Left ventricle myocardium inferior (tissue), 1 donor: Measurements from ENCODE around the gene FOXK1. TPM values are rescaled to one million over a fixed set of nuclear protein-coding genes. Genes with fewer than 3 reads are reported as not detected.
A peak's percentile ranks its signal among the peaks of the same experiment; 100 is the strongest.

ENCODE experiments used
- DNase-seq: peaks from one replicate; pipeline ENCODE4 v3.0.0-alpha.2; 2020
- H3K27ac ChIP-seq: fragments of 200-600 bp; replicated peaks from 2 replicates; pipeline ENCODE4 v1.8.0; 2021
- H3K27me3 ChIP-seq: fragments of 200-600 bp; 2 replicates; pipeline ENCODE4 v1.8.0; 2021; ENCODE audit warnings: low read depth
- H3K36me3 ChIP-seq: fragments of 200-600 bp; 2 replicates; pipeline ENCODE4 v1.8.0; 2021
- H3K4me1 ChIP-seq: fragments of 200-600 bp; 2 replicates; pipeline ENCODE4 v1.8.0; 2021
- H3K4me3 ChIP-seq: fragments of 200-600 bp; 2 replicates; pipeline ENCODE4 v1.8.0; 2021; ENCODE audit warnings: mild to moderate bottlenecking, moderate library complexity
- H3K9me3 ChIP-seq: fragments of 200-600 bp; replicated peaks from 2 replicates; pipeline ENCODE4 v1.8.0; 2021
- CTCF ChIP-seq: fragments of 200-600 bp; IDR thresholded peaks from 2 replicates; pipeline ENCODE4 v1.8.0; 2021; ENCODE audit warnings: antibody characterized with exemption, mild to moderate bottlenecking, borderline replicate concordance
- intact Hi-C: fragments of 100-400 bp; cut with micrococcal nuclease; formaldehyde crosslinking; loops from one replicate; pipeline ENCODE4 v1.11.0; 2022
- total RNA-seq: library from RNA; stranded (reverse); fragmentation: NEBNext Ultra II Directional; extraction: Animal tissue kit (Norgen Biotek cat#: 25700); gene quantifications from one replicate; pipeline ENCODE4 v1.2.1, GENCODE V29; 2021
- donor health status: DM: no; HTN: yes; CAD: no; lungs with severe emphysema.

FOXK1 gene
- total RNA-seq, 1 donor from 2014 or later, result 18.3 TPM

GRCh38 chr7:4770886-4771285 lies 88.8 kb downstream of the FOXK1 start:
- Histone ChIP-seq H3K9me3 (no peaks in the 10 kb centered on the region), H3K27ac (no peak overlapping the region), H3K4me1 (peaks cover 49% of the 10 kb centered on the region), H3K27me3 (no peaks in the 10 kb centered on the region), H3K4me3 (no peak overlapping the region), H3K36me3 (peaks cover under 1% of the 10 kb centered on the region)
- TF ChIP-seq CTCF, result no peak
- intact Hi-C loops, result no loop called here
- no peak for DNase-seq

GRCh38 chr7:4771737-4772136 lies 89.6 kb downstream of the FOXK1 start:
- Histone ChIP-seq H3K9me3 (no peaks in the 10 kb centered on the region), H3K4me1 (peaks cover 57% of the 10 kb centered on the region), H3K4me3 (no peak overlapping the region), H3K27me3 (no peaks in the 10 kb centered on the region), H3K27ac (no peak overlapping the region), H3K36me3 (no peaks in the 10 kb centered on the region)
- TF ChIP-seq CTCF, result no peak
- intact Hi-C loops, result no loop called here
- DNase-seq, result no peak

DNA sequence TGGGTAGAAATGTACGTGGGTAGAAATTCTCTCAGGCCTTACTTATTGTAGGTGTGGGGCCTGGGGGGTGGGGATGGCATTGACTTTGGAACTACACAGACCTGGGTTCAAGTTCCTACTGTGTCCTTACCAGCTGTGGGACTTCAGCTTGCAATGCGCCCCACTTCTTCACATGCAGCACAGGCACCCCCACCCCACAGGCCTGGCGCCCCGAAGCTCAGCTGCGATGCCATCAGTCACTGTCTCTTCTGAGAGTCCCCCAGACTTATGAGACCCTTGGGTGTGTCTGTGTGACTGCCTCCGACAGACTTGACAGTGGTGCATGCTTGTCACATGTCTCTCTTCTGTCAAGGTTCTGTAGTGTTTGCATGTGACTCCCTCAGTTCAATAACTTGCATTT lies 90.2 kb downstream of the FOXK1 start:
- H3K4me1 ChIP-seq, result peaks cover 63% of the 10 kb centered on the region
- no peaks in the 10 kb centered on the region for H3K27me3 ChIP-seq
- intact Hi-C loops, result no loop called here
- H3K36me3 ChIP-seq, result no peaks in the 10 kb centered on the region
- DNase-seq, result no peak
- no peak overlapping the region for H3K4me3 ChIP-seq
- no peak for TF ChIP-seq CTCF
- no peaks in the 10 kb centered on the region for H3K9me3 ChIP-seq
- H3K27ac ChIP-seq, result no peak overlapping the region

DNA sequence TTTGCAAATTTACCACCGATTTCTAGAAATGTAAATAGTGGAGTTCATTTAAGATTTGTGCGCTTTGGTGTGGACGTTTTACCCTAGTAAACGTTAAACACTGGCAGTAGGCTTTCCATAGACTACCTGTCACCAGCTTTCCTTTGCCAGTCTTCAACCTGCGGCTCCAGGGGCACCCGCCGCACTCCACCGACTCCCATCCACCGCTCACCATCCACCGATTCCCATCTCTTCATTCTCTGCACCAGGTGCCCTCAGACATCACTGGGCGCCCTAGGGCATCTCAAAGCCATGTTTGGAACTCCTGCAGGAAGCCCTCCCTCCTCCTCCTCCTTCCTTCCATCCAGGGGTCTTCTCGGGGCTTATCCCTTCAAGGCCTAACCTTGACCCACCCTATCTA lies 91.9 kb downstream of the FOXK1 start:
- intact Hi-C loops, result no loop called here
- Histone ChIP-seq H3K4me1 (peaks cover 72% of the 10 kb centered on the region), H3K4me3 (no peak overlapping the region), H3K9me3 (no peaks in the 10 kb centered on the region), H3K27ac (no peak overlapping the region), H3K36me3 (peaks cover 8% of the 10 kb centered on the region), H3K27me3 (no peaks in the 10 kb centered on the region)
- DNase-seq, result no peak
- TF ChIP-seq CTCF, result no peak

GRCh38 chr7:4774658-4775249 lies 92.7 kb downstream of the FOXK1 start:
- intact Hi-C loops, result no loop called here
- Histone ChIP-seq H3K9me3 (no peaks in the 10 kb centered on the region), H3K4me3 (peak overlapping the region; percentile 100), H3K27ac (peak overlapping the region; percentile 97), H3K36me3 (peaks cover 8% of the 10 kb centered on the region), H3K4me1 (peaks cover 64% of the 10 kb centered on the region), H3K27me3 (no peaks in the 10 kb centered on the region)
- no peak for DNase-seq
- TF ChIP-seq CTCF, result no peak
